GM20431 (cell line): ENCODE data around the gene CDYL.

ENCODE experiments used
- in situ Hi-C: fragments of 300-500 bp; cut with MseI, MboI; formaldehyde crosslinking; loops from one replicate; pipeline ENCODE4 v1.15.0; 2020; ENCODE audit warnings: low sequenced_read_pairs; ENCODE audit not compliant: unreplicated experiment

The CDYL gene

DNA sequence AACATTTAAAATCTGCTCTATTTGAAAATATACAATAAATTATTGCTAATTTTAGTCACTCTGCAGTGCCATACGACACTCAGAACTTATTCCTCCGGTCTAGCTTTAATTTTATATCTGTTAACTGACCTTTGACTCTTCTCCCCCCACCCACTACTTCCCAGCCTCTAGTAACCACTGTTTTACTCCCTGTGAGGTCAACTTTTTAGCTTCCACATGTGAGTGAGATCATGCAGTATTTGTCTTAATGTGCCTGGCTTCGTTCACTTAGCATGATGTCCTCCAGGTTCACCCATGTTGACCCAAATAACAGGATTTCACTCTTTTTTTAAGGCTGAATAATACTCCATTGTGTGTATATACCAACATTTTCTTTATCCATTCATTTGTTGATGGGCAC is 146.9 kb downstream of the CDYL start:
- in situ Hi-C loops: no loop called here

DNA sequence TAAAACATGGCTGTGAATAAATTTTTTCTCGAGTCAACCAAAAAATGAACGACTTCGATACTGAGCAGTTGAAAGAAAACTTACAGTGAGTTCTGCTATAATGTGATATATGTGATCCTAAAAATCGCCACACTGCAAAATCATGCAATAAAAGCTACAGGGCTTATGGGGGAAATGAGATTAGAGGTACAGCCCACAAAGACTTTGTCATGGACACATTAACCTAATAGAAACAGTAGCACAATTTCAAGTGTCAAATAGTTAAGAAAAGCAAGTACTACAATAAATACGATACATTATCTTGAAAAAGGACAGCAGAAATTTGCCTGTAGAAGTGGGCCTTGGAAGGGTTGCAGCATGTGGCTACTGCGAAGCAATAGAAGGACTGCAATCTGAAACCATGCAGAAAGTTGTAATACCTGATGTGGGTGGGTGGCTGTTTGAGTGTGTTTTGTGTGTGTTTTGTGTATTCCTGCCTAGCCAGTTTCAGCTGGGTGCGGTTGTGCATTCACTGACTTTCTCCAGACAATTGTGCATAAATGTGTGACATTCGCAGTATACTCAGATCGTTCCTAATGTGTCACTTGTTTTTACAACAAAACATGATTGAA is 148.6 kb downstream of the CDYL start:
- in situ Hi-C loops: no loop called here

DNA sequence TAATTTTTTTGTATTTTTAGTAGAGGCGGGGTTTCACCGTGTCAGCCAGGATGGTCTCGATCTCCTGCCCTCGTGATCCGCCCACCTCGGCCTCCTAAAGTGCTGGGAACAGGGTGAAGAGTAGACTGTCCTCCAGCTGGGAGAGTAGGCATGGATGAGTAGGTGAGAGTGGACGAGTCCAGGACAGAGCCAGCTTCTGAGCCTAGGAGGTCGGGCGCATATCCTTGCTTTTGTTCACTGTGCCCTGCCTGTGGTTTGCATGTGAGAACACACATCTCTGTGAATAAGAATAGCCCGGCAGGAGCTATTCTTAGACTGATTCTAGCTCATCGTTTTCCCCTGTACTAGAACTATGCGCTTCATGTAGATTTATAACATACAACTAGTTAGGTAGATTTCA is 149.4 kb downstream of the CDYL start:
- in situ Hi-C loops: no loop called here

DNA sequence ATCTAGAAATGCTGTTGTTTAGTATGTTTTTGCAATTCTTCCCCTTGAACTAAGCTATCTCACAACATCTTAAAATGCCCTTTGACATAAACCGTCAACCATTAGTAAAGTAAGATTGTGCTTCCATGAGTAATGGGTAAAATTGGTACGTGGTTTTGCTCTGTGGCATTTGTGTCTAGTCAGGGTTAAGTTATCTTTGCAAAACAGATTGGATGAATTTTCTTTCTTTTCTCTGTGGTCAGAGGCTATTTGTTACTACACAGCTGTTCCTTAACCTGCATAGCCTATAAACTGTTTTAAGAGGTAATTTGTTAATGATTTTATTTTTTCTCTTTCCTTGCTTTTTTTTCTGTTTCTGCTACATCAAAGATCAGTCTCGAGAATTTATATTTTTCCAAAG is 152.2 kb downstream of the CDYL start:
- in situ Hi-C loops: no loop called here

DNA sequence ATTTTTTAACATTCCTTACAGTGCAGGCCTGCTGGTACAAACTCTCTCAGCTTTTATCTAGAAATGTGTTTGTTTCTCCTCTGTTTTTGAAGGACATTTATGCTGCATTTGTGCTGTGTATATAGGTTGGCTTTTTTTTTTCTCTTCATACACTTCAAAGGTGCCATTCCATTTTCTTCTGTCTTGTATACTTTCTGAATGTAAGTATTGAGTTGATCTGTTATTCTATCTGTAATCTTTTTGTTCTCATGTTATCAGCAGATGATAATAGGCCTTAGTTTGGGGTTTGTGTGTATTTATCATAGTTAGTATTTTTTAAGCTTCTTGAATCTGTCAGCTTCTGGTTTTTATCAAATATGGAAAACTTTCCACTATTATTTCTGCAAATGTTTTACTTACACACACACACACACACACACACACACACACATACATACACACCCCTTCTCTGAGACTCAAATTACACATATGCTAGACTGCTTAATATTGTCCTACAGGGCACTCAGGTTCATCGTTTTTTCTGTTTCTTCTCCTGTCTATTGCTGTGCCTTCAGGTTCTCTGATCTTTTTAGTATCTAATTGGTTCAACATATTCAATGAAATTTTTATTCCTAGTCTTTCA is 153.0 kb downstream of the CDYL start:
- in situ Hi-C loops: no loop called here

DNA sequence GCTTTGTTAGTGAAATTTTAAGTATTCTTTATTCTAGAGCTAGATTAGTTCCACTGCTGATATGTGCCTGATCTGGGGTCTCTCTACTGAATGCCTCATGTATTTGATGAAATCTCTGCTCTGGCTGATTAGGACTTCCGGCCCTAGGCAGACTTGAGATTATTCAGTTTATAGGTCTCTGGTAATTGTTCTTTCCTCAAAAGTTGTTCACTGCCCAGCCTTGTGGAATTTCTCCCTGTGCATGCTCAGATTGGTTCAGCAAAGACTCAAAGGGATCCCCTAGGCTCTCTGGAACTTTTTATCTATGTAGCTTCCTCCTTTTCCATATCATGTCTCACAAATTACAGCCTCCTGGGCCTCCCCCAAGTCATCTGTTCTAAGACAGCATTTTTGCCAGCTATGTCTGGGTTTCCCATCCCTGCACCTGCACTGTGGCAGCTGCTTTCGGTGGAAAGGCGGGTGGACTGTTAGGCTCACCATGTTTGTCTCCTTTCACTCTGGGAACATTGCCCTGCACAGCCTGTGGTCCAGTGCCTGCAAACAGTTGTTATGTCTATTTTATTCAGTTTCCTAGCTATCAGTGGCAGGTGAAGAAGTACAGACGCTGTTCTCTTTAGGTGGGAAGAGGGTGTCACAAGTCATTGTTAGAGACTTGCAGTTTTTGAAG is 154.0 kb downstream of the CDYL start:
- in situ Hi-C loops: no loop called here

DNA sequence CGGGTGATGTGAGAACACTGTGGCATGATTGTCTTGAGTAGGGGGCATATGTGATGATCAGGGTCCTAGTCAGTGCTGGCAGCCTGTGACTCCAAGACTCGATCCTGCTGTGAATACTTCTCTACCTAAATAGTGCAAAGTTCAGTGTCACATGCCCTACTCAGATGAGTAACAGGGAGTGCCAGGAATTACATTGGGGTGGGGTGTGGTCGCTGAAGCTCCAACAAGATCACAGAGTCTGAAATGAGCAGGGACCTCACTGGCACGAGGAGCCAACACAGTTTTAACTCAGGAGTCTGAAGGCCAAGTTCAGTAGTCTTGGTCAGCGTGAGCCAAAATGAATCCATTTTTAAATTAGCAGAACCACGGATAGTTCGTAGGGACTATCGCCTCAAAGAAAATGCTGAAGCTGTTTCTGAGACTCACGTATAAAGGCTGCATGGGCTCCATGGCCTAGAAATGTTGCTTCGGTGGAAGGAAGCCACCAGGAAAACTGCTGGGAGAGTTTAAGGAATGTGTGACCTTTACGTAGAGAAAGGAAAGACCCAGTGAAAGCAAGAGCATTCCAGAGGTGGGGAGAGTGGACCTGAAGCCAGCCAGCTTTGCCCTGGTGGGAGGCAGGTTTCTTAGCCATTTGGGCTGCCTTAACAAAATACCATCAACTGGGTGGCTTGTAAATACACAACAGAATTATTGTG is 155.5 kb downstream of the CDYL start:
- in situ Hi-C loops: no loop called here

DNA sequence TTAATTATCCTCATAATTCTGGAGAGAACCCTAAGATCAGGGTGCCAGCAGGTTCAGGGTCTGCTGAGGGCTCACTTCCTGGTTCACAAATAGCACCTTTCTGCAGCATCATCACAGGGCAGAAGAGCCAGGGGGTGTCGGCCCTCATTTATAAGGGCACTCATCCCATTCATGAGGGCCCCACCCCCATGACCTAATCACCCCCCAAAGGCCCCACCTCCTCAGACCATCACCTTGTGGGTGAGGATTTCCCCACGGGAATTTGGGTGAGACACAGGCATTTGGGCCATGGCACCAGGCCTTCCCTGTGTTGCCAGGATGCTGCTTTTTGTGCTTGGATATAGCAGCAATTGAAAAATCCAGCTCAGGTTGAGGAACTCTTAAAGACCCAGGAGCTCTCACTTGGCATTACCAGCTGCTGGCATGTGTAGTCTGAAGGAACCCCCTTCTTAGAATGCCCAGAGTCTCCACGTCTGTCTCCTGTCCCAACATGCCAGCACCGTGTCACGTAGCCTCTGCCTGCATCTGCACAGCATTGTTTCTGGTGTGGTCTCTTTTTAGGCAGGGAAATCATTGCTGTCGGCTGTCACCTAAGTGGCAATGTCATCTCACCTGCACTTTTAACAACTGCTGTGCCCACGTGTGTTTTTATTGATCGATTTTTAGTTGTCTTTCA is 156.2 kb downstream of the CDYL start:
- in situ Hi-C loops: no loop called here

DNA sequence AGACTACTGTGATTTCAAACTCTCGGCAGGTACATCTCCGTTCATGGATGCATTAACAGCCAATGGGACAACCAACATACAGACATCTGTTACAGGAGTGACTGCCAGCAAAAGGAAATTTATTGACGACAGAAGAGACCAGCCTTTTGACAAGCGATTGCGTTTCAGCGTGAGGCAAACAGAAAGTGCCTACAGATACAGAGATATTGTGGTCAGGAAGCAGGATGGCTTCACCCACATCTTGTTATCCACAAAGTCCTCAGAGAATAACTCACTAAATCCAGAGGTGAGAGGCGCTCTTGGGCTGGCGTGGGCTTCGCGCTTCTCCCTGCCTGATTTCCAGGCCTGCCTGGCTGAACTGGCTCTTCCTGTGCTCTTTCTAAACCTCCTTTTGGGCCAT is 159.3 kb downstream of the CDYL start:
- in situ Hi-C loops: no loop called here

DNA sequence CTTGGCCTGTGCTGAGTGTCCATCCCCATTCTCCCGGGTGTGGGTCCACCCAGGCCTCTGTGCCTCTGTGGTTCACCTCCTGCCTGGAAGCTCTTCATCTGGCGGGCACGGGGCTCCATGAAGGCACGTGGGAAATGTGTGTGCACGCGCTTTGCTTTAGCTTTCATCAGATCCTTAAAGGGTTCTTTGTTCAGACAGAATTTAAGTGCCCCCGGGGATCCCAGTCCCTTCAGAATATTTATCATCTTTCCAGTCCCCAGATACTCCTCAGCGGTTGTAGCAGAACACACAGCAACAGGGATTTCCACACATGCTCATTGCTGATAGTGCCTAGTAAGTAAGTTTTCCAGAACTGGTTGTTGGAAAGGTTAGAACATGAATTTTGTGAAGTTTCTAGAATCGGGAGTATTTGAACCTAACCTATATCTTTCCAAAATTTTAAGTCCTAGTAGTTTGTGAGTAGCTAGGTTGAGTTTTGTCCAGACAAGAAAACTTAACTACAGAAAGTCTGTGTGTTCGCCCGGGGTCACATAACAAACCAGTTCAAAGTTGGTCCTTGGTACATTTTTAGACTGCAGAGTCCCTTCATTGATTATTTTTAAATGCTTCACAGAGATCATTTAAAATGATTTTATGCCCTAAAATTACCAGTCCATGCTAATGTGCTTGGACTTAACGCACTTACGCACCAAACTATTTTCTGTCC is 159.9 kb downstream of the CDYL start:
- in situ Hi-C loops: no loop called here

DNA sequence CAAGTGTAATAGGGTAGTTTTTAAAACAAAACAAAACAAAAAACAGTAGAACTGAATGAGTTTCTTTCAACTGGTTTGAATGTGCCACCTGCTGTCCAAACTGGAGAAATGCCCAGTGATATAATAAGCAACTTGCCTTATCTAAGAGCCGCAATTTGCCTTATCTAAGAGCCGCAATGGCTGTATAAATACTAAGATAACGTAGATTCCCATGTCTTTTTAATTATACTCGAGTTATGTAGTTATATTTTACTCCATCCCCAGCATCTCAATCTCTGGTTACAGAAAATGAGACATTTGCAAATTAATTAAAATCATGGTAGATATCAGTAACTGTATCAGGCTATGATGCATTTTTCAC is 160.5 kb downstream of the CDYL start:
- in situ Hi-C loops: no loop called here

DNA sequence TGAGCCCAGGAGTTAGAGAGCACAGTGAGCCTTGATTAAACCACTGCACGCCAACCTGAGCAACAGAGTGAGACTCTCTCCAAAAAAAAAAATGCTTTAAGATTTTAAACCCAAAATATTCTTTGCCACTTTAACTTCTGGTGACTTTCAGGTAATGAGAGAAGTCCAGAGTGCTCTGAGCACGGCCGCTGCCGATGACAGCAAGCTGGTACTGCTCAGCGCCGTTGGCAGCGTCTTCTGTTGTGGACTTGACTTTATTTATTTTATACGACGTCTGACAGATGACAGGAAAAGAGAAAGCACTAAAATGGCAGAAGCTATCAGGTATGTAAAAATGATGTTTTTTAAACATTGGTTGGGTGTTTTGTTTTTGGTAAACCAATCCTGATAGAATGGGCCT is 161.2 kb downstream of the CDYL start:
- in situ Hi-C loops: no loop called here

DNA sequence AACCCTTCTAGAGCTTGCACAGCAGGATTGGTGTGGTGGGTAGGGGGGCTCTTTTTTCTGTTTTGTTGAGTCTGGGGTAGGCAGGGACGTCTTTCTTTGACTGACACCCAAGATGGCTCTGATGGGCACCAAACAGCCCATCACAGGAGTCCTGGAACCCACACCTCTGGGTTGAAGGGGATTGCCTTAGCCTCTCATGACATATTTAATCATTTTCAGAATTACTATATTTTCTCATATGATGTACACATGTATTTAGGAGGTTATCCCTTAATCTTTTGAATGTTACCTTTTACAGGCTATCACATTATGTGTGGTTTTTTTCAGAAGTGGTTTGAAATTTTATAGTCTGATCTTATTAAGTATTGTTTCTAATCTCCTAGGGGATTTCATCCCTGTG is 163.0 kb downstream of the CDYL start:
- in situ Hi-C loops: no loop called here

DNA sequence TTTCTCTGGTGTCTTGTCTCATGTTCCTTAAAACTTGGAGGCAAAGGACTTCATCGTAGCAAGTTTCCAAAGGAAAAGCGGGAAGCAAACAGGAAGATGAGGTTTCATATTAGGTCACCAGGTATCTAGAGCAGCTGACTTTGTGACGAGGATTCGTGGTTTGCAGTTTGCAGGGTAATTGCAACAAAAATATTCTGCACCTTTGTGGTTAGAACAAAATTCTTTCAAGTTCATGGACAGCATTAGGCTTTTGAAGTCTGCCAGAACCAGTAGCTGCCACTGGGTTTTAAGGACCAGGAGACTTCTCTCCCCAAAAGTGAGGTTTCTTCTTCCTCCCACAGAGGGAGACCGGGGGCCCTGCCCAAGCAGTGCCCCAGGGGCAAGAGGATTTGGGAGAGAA is 164.2 kb downstream of the CDYL start:
- in situ Hi-C loops: no loop called here

DNA sequence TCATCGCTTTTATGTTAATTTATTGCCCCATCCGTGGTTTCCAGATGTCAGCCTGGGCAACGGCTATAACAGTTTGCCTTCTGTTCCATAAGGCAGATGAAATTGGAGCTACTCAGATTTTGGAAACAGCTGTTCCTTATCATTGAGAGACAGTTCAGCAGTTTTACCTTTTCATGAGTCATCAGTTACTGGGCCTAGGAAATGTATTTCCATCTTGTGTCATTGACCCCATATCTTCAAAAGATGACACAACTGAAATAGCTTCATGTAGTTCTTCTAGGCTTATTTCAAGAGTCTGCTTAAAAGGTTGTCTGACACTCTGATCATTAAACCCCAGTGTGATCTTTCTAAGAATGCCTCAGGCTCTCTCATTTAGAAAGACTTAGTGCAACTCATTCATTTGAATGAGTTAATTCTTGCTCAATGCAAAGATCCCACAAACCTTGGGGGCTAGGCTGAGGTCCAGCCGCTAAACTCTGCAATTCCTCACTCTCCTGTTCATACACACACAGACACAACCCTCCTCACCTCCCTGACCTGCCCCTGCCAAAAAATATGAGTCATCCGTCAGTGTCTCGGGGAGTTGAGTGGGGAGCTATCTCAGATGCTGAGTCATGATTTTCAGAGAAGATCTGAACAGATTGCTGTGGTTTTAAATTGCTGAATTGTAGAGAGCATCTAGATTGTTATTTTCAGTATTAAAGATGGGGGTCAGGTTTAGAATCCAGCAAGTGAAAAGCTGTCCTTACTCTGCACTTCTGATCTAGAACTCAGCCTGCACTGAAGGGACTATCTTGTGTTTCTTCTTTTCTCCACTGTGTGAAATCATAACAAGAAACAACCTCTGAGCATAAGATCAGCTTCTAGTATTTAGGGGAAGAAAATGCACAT is 165.8 kb downstream of the CDYL start:
- in situ Hi-C loops: no loop called here

DNA sequence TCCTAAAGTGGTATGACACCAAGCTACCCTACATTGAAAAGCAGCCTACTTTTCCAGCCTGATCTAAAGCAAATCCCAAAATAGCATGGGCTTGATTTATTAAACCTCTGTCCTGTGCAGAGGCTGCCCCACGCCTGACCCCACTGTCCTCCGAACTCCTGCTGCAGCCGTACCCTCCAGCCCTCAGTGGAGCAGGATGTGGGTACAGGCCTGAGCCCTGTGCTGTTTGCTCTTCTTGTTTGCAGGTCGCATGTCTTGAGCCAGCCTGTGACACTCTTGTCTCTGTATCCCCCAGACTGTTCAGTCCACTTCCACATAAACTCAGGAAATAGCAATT is 166.4 kb downstream of the CDYL start:
- in situ Hi-C loops: no loop called here

DNA sequence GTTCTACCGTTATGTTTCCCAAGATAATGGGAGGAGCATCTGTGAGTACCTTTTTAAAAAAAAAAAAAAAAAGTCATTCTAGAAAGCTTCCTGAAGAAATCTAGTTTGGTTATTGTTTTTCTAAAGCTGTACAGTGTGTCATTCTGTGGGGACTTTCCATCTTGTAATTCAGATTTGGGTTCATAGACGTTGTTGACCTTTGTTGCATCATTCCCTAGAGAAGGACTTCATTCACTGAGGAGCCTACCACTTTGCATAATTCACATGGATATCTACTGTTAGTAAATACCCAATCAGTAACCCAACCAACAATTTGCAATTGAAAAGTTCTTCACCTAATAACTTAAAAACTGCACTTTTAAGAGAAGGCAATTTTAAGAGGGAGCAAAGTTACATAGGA is 167.5 kb downstream of the CDYL start:
- in situ Hi-C loops: no loop called here

DNA sequence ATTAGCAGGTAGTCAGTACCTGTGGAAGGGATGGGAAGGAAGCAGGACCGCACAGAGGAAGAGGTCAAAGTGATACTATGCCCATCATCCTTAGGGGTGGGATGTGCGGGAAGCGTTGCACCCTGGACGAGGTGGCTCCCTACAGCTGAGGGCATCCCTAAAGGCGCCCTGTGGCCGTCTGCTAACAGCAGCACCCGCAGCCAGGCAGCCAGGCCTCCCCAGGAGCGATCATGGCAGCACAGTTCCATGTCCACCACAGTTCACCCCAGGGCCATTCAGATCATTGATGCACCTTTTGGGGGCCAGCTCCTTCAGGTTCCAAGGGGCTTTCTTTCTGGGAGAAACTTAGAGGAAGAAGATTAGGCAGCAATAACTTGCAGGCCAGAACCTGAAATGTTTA is 168.1 kb downstream of the CDYL start:
- in situ Hi-C loops: no loop called here

DNA sequence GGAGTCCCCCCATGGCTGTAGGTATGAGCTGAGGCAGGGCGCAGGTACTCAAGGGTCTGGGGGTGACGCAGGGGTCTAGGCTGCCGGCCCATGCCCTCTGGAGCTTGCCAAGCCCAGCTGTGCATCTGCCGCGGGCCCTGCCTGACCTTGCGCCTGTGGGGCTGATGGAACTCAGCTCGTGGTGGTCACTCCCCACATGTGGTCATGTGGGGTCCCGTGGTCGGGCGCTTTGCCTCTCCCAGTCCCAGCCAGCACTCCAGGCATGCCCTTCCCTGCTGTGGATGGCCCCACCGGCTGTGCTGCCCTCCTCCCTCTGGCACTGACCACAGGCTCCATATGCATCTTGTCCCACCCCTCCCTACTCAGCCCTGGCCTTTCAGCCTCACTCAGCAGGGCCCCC is 170.3 kb downstream of the CDYL start:
- in situ Hi-C loops: no loop called here
